ENCODE measurements around the gene DPEP2.

DNA sequence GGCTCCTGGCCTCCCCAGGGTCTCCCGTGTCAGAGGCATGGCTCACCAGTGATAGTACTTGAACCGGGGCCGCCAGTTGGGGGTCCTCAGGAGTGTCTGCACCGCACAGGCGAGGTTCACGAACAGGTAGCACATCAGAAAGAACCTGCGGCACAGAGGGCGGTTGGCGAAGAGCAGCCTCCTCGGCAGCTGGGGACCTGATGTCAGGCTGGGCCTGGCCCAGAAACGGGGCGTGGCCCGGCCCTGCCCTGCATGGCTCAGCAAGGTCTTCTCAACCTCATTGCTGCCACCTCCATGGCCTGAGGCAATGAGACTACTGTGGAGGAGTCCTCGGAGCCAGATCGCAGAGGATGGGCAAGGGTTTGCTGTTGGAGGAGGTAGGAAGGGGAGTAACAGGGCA is 51.3 kb downstream of the DPEP2 start:
- TF ChIP-seq EZH2 (IDR thresholded peaks at IDR 0.05; ENCODE audit: borderline replicate concordance): no peak
- TF ChIP-seq, protein P1, sequence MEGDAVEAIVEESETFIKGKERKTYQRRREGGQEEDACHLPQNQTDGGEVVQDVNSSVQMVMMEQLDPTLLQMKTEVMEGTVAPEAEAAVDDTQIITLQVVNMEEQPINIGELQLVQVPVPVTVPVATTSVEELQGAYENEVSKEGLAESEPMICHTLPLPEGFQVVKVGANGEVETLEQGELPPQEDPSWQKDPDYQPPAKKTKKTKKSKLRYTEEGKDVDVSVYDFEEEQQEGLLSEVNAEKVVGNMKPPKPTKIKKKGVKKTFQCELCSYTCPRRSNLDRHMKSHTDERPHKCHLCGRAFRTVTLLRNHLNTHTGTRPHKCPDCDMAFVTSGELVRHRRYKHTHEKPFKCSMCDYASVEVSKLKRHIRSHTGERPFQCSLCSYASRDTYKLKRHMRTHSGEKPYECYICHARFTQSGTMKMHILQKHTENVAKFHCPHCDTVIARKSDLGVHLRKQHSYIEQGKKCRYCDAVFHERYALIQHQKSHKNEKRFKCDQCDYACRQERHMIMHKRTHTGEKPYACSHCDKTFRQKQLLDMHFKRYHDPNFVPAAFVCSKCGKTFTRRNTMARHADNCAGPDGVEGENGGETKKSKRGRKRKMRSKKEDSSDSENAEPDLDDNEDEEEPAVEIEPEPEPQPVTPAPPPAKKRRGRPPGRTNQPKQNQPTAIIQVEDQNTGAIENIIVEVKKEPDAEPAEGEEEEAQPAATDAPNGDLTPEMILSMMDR (IDR thresholded peaks at IDR 0.05; ENCODE audit: poor library complexity): no peak

Data from hepatocyte (in vitro differentiated cells).